Prostate gland (tissue), 2 donors: ENCODE measurements around the gene GNA12. TPM values are rescaled to one million over a fixed set of nuclear protein-coding genes. Genes with fewer than 3 reads are reported as not detected.

Experiments
- DNase-seq: peaks from one replicate; pipeline ENCODE4 v3.0.0-alpha.2; 2019; ENCODE audit warnings: low spot score
- H3K27ac ChIP-seq, 2 donors: fragments of 200-600 bp; sonication (generic); 2 replicates each; pipeline ENCODE4 v1.5.1; 2017 to 2019
- H3K27me3 ChIP-seq: fragments of 200-600 bp; sonication (generic); replicated peaks from 2 replicates; pipeline ENCODE4 v1.5.1; 2019; ENCODE audit not compliant: insufficient read depth
- H3K36me3 ChIP-seq, 2 donors: fragments of 200-600 bp; sonication (generic); 1 replicate in 1 of 2; 2 replicates in 1 of 2; pipeline versions ENCODE4 v1.5.1 to v1.8.1; 2017 to 2019
- H3K4me1 ChIP-seq: fragments of 200-600 bp; sonication (generic); replicated peaks from 2 replicates; pipeline ENCODE4 v1.5.1; 2019
- H3K4me3 ChIP-seq, 2 donors: fragments of 200-600 bp; sonication (generic); 2 replicates each; pipeline ENCODE4 v1.5.1; 2017 to 2019
- H3K9me3 ChIP-seq: fragments of 200-600 bp; sonication (generic); 2 replicates; pipeline ENCODE4 v1.5.1; 2017
- POLR2A ChIP-seq: fragments of 450-650 bp; IDR thresholded peaks from one replicate; pipeline ENCODE4 v1.6.1; 2016; ENCODE audit warnings: antibody characterized with exemption, mild to moderate bottlenecking
- POLR2AphosphoS5 ChIP-seq: sonication (generic); formaldehyde crosslinking; IDR thresholded peaks from one replicate; pipeline ENCODE4 v1.6.1; 2017; ENCODE audit warnings: antibody characterized with exemption
- WGBS: methylation state at CpG from one replicate; pipeline ENCODE4 v1.1.5; 2018; 5-methylcytosine and 5-hydroxymethylcytosine counted together
- intact Hi-C: fragments of 100-400 bp; cut with DNase I; formaldehyde crosslinking; loops from one replicate; pipeline ENCODE4 v1.14.2; 2022
- total RNA-seq, 2 donors: library from RNA; depleted of rRNA; stranded (reverse); fragments of >200 nt; gene quantifications; one replicate each; pipeline ENCODE4 v1.1.0, GENCODE V29; 2016
- TF ChIP-seq, protein P1 (sequence below), 4 experiments: fragments of 200-600 bp in 2 of 4; fragments of 450-650 bp in 2 of 4; sonication (generic) in 2 of 4; IDR thresholded peaks; 1 replicate in 3 of 4; 2 replicates in 1 of 4; pipeline ENCODE4 v1.5.1; 2016 to 2019; ENCODE audit warnings: antibody characterized with exemption in 4 of 4, mild to moderate bottlenecking in 2 of 4, moderate library complexity in 2 of 4

GNA12 gene
- total RNA-seq, 2 donors from 2014 or later: 22.6 to 102 TPM

DNA sequence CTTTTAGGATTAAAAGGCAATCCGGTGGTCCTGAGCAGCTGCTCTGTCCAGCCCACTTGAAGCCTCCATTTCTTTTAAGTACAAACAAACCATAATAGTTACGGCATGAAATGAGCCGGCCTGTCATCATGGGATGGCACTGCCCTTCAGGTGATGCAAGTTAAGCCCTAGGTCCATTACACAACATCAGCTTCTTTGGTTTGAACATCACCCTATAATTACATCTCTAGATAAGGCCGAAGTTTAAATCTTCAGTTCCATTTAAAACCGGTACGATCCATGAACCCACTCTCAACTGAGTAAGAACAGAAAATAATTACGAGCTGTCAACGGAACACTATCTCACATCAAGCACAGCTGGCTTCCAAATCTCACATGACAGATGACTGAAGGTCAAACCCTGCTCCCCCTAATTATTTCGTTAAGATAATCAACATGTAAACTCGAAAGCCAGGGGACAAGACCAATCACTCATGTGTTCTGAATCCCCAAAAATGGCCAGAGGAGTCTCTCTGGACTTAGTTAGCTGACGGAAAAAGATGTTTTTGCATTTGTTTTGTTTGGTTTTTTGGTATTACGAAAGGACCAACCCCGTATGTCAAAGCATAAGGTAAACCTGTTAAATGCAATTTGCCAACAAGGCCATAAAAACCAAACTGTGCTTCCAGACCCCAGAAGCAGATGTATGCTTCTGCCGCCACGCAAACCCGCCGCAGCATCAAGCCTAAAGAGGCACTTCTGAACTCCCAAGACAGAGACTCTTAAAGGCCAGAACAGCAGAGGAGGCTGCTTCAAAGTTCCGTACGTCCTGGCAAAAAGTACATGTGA lies 10.8 kb downstream of the GNA12 start:
- Histone ChIP-seq H3K27me3 (no peaks in the 10 kb centered on the region), H3K27ac (no peak overlapping the region), H3K4me1 (no peaks in the 10 kb centered on the region), H3K36me3 (no peaks in the 10 kb centered on the region), H3K9me3 (no peaks in the 10 kb centered on the region), H3K4me3 (no peak overlapping the region)
- DNase-seq: no peak
- intact Hi-C loops: no loop called here
- WGBS: 86% methylated on average over 19 of the region's 19 CpGs
- TF ChIP-seq POLR2AphosphoS5 (no peak), POLR2A (no peak)
- TF ChIP-seq, protein P1, sequence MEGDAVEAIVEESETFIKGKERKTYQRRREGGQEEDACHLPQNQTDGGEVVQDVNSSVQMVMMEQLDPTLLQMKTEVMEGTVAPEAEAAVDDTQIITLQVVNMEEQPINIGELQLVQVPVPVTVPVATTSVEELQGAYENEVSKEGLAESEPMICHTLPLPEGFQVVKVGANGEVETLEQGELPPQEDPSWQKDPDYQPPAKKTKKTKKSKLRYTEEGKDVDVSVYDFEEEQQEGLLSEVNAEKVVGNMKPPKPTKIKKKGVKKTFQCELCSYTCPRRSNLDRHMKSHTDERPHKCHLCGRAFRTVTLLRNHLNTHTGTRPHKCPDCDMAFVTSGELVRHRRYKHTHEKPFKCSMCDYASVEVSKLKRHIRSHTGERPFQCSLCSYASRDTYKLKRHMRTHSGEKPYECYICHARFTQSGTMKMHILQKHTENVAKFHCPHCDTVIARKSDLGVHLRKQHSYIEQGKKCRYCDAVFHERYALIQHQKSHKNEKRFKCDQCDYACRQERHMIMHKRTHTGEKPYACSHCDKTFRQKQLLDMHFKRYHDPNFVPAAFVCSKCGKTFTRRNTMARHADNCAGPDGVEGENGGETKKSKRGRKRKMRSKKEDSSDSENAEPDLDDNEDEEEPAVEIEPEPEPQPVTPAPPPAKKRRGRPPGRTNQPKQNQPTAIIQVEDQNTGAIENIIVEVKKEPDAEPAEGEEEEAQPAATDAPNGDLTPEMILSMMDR (IDR thresholded peaks at IDR 0.05): no peak

GRCh38 chr7:2832461-2832860 lies 11.6 kb downstream of the GNA12 start:
- H3K27me3 ChIP-seq: no peaks in the 10 kb centered on the region
- no peaks in the 10 kb centered on the region for H3K4me1 ChIP-seq
- no peaks in the 10 kb centered on the region for H3K36me3 ChIP-seq
- H3K4me3 ChIP-seq: no peak overlapping the region
- intact Hi-C loops: no loop called here
- TF ChIP-seq, protein P1 (IDR thresholded peaks at IDR 0.05): no peak
- TF ChIP-seq POLR2A (no peak), POLR2AphosphoS5 (no peak)
- no peaks in the 10 kb centered on the region for H3K9me3 ChIP-seq
- no peak for DNase-seq
- 90% methylated on average over 12 of the region's 12 CpGs for WGBS
- H3K27ac ChIP-seq: no peak overlapping the region

DNA sequence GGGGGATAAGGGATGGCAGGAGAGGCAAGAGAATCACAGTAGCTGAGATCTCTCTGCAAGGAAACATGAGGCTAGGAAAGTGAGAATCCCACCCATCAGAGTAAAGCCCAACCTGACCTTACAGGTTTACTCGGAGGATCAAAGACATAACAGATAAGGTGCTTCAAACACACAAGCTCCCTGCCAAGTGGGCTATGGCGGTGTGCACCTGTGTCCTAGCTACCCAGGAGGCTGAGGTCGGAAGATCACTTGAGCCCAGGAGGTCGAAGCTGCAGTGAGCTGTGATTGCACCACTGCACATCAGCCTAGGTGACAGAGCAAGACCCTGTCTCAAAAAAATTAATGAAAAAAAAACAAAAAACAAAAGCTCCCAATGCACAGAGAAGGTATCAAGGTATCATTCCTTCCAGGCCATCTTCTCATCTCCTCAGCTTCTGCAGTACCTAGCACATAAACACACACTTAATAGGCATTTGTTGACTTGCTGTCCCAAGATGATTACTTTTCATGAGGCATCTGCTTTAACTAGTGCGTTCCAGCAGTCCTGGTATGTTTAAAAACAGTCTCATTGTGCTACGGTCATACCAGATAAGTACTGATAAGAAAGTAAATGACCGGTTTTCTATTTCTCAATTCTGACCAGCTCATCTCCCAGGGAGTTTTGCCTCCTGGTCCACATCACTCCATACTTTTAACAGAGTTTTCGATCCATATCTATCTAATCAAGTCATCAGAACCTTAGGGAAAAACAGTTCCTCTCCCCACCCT lies 13.3 kb downstream of the GNA12 start:
- WGBS: 65% methylated on average over 8 of the region's 8 CpGs
- intact Hi-C loops: no loop called here

DNA sequence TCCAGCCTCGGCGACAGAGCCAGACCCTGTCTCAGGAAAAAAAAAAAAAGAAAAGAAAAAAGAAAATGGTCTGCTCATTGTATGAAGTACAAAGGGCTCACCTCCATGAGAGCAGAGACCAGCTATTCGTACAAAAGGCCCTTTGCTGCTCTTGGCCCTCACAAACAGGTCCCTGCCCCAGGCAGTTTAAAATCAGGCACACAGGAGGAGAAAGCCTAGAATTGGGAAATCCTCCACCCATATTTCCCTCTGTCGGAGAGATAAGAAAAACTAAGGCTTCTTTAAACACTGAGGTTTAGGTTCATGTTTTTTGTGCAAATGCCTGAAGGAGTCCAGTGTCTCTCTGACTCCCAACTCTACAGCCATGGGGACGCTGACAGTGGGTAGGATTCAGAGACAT lies 15.1 kb downstream of the GNA12 start:
- no peak overlapping the region for H3K27ac ChIP-seq
- TF ChIP-seq POLR2A: no peak
- TF ChIP-seq, protein P1 (IDR thresholded peaks at IDR 0.05): no peak
- TF ChIP-seq POLR2AphosphoS5: no peak
- H3K36me3 ChIP-seq: no peaks in the 10 kb centered on the region
- WGBS: 78% methylated on average over 5 of the region's 5 CpGs
- H3K4me1 ChIP-seq: no peaks in the 10 kb centered on the region
- no peaks in the 10 kb centered on the region for H3K27me3 ChIP-seq
- intact Hi-C loops: no loop called here
- no peaks in the 10 kb centered on the region for H3K9me3 ChIP-seq
- no peak for DNase-seq
- no peak overlapping the region for H3K4me3 ChIP-seq

More for the DNA sequence above, 13.3 kb downstream of the GNA12 start:
- TF ChIP-seq, protein P1 (IDR thresholded peaks at IDR 0.05): no peak
- TF ChIP-seq POLR2AphosphoS5: peak; percentile 87
- TF ChIP-seq POLR2A: no peak
- Histone ChIP-seq H3K27ac (no peak overlapping the region), H3K27me3 (no peaks in the 10 kb centered on the region), H3K9me3 (no peaks in the 10 kb centered on the region), H3K4me1 (no peaks in the 10 kb centered on the region), H3K36me3 (no peaks in the 10 kb centered on the region), H3K4me3 (no peak overlapping the region)
- peak; percentile 46 for DNase-seq
